CD4-positive, alpha-beta T cell treated with Interleukin-12 subunit alpha and Interleukin-12 subunit beta, for 1 hour (primary cell): ENCODE data around the gene FHIT.

Experiments used
- DNase-seq: peaks from one replicate; pipeline ENCODE4 v3.0.0-alpha.2; 2020

FHIT gene

GRCh38 chr3:60065227-60065868 lies 1185.9 kb downstream of the FHIT start:
- DNase-seq, result no peak

DNA sequence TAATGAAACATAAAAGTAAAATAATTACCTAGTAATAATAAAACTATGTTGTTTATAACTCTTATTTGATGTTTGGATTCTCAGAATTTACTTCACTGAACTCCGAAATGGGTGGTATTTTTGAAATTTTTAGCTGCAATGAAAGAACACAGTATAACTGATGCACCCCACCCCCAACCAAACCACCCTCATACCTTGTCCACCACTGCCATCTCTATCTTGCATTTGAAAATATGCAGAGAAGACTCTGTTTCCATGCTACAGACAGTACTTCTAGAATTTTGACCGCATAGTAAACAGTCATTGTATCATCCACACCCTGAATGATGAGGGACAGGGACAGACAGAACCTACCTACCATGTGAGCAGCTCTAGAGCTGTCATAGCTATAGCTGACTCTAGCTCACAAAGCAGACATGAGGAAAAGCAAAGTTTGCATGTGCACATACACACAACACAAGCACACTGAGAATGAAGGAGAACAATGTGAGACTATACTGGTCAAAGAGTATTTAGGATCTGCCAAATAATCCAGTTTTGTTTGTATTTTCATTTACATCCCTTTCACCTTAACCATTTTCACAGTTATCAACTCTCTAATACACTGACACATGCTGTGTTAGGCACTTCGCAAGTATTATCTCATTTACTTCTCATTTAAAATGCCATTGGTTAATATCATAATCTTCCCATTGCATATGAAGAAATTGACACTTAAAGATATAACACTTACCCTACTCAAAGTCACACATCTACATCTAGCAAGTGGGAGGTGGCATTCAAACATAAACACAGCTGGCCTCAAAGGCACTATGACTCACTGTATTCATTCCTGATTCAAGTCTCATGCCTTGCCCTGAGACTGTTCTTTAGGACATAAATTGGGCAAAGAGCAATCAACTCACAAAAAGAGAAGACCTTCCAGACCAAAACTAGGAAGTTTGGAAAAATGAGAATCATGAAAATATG lies 1186.8 kb downstream of the FHIT start:
- peak; percentile 30 for DNase-seq

- DNase-seq, result no peak
Measured at GRCh38 chr3:60056404-60056803, 1194.8 kb downstream of the FHIT start.

DNA sequence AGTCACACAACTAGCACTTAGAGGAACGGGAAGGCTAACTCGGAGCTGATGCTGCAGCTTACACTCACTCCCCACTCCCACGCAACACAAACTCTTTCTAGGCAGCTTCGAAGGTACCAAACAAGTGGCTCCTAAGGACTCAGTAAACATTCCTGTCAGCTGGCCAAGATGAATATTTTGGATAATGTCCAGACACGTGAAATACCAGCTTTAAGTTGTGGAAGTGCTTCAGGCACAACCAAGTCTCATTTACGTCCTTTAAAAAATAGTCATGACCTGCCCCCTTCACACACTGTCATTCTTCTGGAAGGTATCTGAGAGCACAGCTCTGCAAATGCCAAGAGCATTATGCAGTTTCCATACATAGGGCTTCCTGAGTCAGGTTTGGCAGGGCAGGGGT lies 1195.5 kb downstream of the FHIT start:
- no peak for DNase-seq

DNA sequence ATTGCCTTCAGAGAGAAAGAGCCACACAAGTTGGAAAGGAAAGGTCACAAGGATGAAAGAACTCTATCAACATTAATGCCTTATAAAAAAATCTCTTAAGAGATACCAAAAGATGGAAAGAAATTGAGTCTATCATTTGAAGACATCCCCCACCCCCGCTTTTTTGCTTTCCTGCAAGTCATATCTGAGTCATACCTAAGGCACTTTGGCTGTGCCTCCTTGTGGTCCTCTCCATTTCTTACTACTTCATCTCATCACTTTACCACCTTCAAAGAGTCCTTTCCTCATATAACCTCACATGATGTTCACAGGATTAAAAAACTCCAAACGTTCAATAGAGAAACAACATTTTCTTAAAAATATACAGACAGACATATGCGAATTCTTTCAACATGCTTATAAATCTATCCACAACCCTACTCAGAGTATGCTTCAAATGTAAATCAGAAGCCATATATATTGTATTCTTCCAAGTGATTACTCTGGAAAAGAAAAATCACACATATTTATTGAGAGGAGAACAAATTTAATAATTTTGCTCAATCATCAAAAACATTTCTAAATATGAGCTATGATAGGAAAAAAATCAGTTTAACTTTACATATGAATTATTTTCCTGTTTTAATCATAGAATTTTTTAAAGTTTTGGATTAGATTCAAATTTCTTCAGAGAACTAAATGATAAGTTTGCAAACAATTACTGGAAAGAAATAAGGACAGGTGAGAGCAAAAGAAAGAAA lies 1197.6 kb downstream of the FHIT start:
- DNase-seq, result no peak

- peak; percentile 53 for DNase-seq
Measured at GRCh38 chr3:60048447-60048848, 1202.8 kb downstream of the FHIT start.

- no peak for DNase-seq
Measured at GRCh38 chr3:60047426-60048200, 1203.6 kb downstream of the FHIT start.

DNA sequence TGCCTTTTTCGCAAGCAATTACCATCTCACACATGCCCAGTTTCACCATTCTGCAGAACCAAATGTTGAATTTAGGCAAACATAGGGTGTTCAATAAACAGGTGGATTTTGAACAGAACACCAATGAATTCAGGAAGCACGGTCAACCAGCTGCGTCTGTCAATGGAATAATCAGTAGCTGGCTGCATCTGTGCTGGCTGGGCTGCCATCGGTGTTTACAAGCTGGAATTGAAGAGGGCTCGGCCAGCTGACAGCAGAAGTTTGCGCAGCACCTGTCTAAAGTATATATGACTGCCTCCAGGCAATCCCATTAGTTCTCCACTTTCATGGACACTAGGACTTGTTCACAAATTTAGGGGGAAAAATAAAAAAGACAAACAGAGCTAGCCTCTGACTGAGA lies 1205.0 kb downstream of the FHIT start:
- DNase-seq, result no peak

DNA sequence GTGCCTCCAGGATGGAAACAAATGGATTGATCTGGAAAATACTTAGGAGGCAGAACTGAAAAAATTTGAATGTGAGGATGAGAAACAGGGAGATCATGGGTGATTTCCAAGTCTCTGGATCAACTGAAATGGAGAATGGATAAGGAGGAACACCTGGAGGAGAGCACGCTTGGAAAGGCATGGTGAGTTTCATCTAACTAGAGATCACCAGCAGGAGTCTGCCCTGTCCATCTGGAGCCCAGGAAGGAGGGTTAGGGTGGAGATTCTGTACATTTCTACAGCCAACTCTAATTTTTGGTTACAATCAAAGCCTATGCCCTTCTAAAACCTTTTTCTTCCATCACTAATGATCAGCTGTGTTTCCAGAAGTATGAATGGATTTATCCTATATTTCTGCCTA lies 1205.6 kb downstream of the FHIT start:
- no peak for DNase-seq

- no peak for DNase-seq
Measured at GRCh38 chr3:60036803-60037202, 1214.4 kb downstream of the FHIT start.

GRCh38 chr3:60033901-60034453 lies 1217.3 kb downstream of the FHIT start:
- no peak for DNase-seq

- DNase-seq, result no peak
Measured at GRCh38 chr3:60030982-60031381, 1220.3 kb downstream of the FHIT start.

DNA sequence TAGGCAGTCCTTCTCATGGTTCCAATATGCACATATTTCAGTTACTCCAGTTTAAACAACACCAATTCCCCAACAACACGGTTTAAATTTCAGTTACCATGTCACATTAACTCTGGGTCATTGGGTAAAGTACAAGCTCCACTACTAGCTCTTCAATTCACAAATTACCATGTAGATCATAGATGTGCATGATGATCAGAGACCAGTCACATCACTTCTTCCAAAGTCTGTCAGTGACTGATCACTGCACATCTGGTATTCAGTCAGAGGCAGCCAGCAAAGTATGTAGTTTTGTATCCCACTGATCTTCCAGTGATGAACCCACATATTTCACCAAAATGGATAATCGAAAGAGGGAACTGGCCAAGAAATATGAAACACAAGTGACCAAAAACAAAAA lies 1223.0 kb downstream of the FHIT start:
- DNase-seq, result no peak

GRCh38 chr3:60027335-60027734 lies 1223.9 kb downstream of the FHIT start:
- no peak for DNase-seq

GRCh38 chr3:60025096-60026050 lies 1225.9 kb downstream of the FHIT start:
- DNase-seq, result no peak

DNA sequence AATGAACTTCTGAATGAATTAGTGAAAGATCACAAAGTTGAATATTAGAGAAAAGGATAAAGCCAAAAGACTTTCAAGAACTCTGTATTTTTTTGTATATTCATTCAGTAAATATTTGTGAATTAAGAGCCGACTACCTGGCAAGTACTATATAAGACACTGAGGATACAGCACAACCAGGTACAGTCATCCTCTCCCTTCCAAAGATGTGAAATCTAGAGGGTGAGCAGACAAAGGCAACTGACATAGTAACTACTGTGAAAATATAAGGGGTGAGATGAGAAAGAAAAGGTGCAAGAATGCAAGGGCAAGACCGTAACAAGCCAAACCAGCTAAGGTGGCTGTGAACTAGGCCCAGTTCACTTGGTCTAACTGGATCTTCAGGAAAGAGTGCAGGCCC lies 1226.9 kb downstream of the FHIT start:
- no peak for DNase-seq

DNA sequence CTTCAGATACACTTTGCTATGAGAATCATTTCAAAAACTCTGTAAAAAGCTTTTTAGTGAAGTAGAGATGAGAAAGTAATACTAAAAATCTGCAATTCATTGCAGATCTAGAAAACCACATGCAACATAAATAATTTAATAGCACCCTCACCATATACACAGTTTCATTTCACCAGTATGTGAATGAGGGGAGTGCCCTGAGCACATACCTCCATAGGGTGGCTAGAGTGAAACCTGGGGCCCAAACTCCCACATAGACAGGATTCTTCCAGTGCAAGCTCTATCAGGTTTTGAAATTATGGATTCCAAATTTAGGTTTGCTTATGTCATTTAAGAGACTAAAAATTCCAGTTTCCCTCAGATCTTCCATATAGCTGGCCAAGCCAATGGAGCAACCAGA lies 1228.1 kb downstream of the FHIT start:
- no peak for DNase-seq

DNA sequence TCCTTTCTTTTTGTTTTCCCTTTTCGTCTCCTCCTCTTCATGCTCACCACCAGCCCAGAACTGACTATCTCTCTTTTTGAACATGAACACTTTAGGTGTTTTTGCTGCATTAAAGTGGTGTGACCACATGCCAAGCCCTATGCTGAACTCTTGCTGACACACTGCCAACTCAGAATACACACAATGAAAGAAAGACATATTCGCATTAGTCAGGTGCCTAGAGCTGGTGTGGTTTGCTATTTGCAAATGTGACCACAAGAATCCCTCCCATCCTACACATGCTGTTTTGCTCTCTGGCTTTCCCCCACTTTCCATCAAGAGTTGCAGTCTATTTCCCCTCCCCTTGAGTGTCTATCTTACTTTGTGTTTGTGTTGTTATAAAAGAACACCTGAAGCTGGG lies 1233.6 kb downstream of the FHIT start:
- DNase-seq, result peak; percentile 59

- DNase-seq, result no peak
Measured at GRCh38 chr3:60015032-60015705, 1236.1 kb downstream of the FHIT start.

DNA sequence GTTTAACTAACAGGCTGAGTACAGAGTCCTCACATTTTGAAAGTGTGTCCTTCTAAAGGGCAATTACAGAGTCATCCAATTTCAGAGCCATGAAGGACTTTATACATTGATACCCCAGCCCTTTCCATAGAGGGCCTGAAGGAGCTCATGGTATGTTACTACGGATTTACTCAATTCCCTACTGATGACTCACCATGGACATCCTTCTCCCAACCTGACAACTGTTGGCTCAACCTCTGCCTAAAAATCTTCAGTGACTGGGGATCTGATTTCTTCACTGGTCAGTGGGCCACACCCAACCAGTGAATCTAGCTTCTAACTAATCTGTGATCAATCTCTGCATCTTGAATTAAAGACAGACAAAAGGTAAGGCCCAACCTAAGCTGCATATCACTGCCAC lies 1238.0 kb downstream of the FHIT start:
- DNase-seq, result no peak

GRCh38 chr3:60011218-60011617 lies 1240.0 kb downstream of the FHIT start:
- no peak for DNase-seq
